HFF-Myc (cell line): ENCODE results near the gene PCDH15.

ENCODE experiments used
- DNase-seq: peaks from one replicate; pipeline ENCODE4 v3.0.0-alpha.2; 2011; ENCODE audit warnings: low read depth; ENCODE audit errors: extremely low read depth
- H3K4me3 ChIP-seq: replicated peaks from 2 replicates; pipeline ENCODE4 v1.5.1; 2011; ENCODE audit warnings: low read depth, mild to moderate bottlenecking, control low read depth, low read length
- CTCF ChIP-seq: IDR thresholded peaks from 2 replicates; pipeline ENCODE4 v1.5.1; 2012; ENCODE audit warnings: mild to moderate bottlenecking, low read depth, low read length, control low read depth; ENCODE audit errors: missing control alignments

PCDH15 gene

GRCh38 chr10:54800741-54801421, at the start of gene PCDH15:
Gene PCDH15, minus strand, starts transcription at chr10:54801231. Its CDS starts 136,969 bp downstream, at chr10:54664262.
- no peak for TF ChIP-seq CTCF
- H3K4me3 ChIP-seq, result no peak within 1 kb of the TSS
- DNase-seq, result no peak

GRCh38 chr10:54843932-54844331, 42.9 kb upstream of the PCDH15 start:
- TF ChIP-seq CTCF, result no peak
- DNase-seq, result no peak
- no peak overlapping the region for H3K4me3 ChIP-seq

GRCh38 chr10:54843085-54843646, 42.1 kb upstream of the PCDH15 start:
- TF ChIP-seq CTCF, result no peak
- DNase-seq, result no peak
- H3K4me3 ChIP-seq, result no peak overlapping the region

GRCh38 chr10:54837479-54837878, 36.4 kb upstream of the PCDH15 start:
- no peak for DNase-seq
- no peak overlapping the region for H3K4me3 ChIP-seq
- TF ChIP-seq CTCF, result no peak

GRCh38 chr10:54833029-54833428, 32.0 kb upstream of the PCDH15 start:
- no peak overlapping the region for H3K4me3 ChIP-seq
- no peak for TF ChIP-seq CTCF
- DNase-seq, result no peak

- TF ChIP-seq CTCF, result no peak
- DNase-seq, result no peak
These were observed 26.0 kb upstream of the PCDH15 start for GRCh38 chr10:54826994-54827560.

More at GRCh38 chr10:54826994-54827560, 26.0 kb upstream of the PCDH15 start:
- H3K4me3 ChIP-seq, result no peak overlapping the region
